ENCODE measurements around the gene MAN1B1.

DNA sequence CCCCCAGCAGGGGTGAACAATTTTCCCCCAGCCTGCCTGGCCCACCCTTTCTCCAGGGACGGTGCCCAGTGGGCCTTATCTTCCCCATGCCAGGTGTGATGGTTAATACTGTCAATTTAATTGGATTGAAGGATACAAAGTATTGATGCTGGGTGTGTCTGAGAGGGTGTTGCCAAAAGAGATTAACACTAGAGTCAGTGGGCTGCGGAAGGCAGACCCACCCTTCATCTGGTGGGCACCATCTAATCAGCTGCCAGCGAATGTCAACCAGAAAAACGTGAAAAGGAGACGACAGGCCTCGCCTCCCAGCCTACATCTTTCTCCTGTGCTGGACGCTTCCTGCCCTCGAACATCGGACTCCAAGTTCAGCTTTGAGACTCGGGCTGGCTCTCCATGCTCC, 49.3 kb upstream of the MAN1B1 start:
- no peak for TF ChIP-seq CREB1 (IDR thresholded peaks at IDR 0.05)
- TF ChIP-seq, protein P1, sequence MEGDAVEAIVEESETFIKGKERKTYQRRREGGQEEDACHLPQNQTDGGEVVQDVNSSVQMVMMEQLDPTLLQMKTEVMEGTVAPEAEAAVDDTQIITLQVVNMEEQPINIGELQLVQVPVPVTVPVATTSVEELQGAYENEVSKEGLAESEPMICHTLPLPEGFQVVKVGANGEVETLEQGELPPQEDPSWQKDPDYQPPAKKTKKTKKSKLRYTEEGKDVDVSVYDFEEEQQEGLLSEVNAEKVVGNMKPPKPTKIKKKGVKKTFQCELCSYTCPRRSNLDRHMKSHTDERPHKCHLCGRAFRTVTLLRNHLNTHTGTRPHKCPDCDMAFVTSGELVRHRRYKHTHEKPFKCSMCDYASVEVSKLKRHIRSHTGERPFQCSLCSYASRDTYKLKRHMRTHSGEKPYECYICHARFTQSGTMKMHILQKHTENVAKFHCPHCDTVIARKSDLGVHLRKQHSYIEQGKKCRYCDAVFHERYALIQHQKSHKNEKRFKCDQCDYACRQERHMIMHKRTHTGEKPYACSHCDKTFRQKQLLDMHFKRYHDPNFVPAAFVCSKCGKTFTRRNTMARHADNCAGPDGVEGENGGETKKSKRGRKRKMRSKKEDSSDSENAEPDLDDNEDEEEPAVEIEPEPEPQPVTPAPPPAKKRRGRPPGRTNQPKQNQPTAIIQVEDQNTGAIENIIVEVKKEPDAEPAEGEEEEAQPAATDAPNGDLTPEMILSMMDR (IDR thresholded peaks at IDR 0.05; ENCODE audit: control extremely low read depth in 1 of 3, insufficient read depth in 1 of 3, low read depth in 1 of 3, low read length in 3 of 3): no peak
- no peak for TF ChIP-seq RFX5 (IDR thresholded peaks at IDR 0.05; ENCODE audit: borderline replicate concordance, low read depth, low read length)
- TF ChIP-seq POLR2AphosphoS5 (IDR thresholded peaks at IDR 0.05; ENCODE audit: low read depth, low read length): no peak
- no peak for TF ChIP-seq ZNF274 (IDR thresholded peaks at IDR 0.05; ENCODE audit: borderline replicate concordance, extremely low read depth, low read length)
- no peak for TF ChIP-seq TCF12 (IDR thresholded peaks at IDR 0.05; ENCODE audit: low read depth, low read length)
- no peak for TF ChIP-seq CEBPB (IDR thresholded peaks at IDR 0.05; ENCODE audit: low read depth, low read length)
- no peak for TF ChIP-seq CHD2 (IDR thresholded peaks at IDR 0.05; ENCODE audit: low read length)
- no peak for TF ChIP-seq FOSL1 (IDR thresholded peaks at IDR 0.05; ENCODE audit: insufficient read depth, low read depth, low read length)
- TF ChIP-seq, protein P2, sequence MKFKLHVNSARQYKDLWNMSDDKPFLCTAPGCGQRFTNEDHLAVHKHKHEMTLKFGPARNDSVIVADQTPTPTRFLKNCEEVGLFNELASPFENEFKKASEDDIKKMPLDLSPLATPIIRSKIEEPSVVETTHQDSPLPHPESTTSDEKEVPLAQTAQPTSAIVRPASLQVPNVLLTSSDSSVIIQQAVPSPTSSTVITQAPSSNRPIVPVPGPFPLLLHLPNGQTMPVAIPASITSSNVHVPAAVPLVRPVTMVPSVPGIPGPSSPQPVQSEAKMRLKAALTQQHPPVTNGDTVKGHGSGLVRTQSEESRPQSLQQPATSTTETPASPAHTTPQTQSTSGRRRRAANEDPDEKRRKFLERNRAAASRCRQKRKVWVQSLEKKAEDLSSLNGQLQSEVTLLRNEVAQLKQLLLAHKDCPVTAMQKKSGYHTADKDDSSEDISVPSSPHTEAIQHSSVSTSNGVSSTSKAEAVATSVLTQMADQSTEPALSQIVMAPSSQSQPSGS (IDR thresholded peaks at IDR 0.05; ENCODE audit: low read length): no peak
